ENCODE data around the gene PLXND1. TPM values are rescaled to one million over a fixed set of nuclear protein-coding genes. Genes with fewer than 3 reads are reported as not detected.
A peak's percentile ranks its signal among the peaks of the same experiment; 100 is the strongest.

PLXND1 gene
- total RNA-seq, 2 donors from 2014 or later = 73.1 to 83.2 TPM

GRCh38 chr3:129653019-129653418 lies 46.5 kb upstream of the PLXND1 start:
- Mint-ChIP-seq H3K4me1 (peaks cover 37% of the 10 kb centered on the region), H3K4me3 (no peak overlapping the region), H3K27me3 (ENCODE audit: insufficient read depth) (no peaks in the 10 kb centered on the region), H3K36me3 (ENCODE audit: low read depth) (peaks cover 18% of the 10 kb centered on the region), H3K9me3 (no peaks in the 10 kb centered on the region), H3K27ac (no peak overlapping the region)
- TF ChIP-seq CTCF (conservative IDR thresholded peaks at IDR 0.05) = no peak
- Histone ChIP-seq H3K9me3 (ENCODE audit: control insufficient read depth, low read length) (no peaks in the 10 kb centered on the region), H3K27me3 (ENCODE audit: control insufficient read depth, insufficient read depth, low read length, poor library complexity, severe bottlenecking) (no peaks in the 10 kb centered on the region), H3K4me3 (ENCODE audit: low read length) (no peak overlapping the region), H3K36me3 (ENCODE audit: control insufficient read depth, insufficient read depth, low read length) (peaks cover 20% of the 10 kb centered on the region), H3K9ac (ENCODE audit: extremely low read depth, low read length, poor library complexity, severe bottlenecking) (no peak overlapping the region), H3K4me1 (ENCODE audit: control insufficient read depth, insufficient read depth, low read length) (no peaks in the 10 kb centered on the region), H3K27ac (ENCODE audit: low read depth, low read length) (no peak overlapping the region)
- WGBS, 2 experiments (ENCODE audit: insufficient coverage in 1 of 2, insufficient read length in 1 of 2) = 85 to 100% methylated on average over 1 of the region's 1 CpG
- DNase-seq = no peak

GRCh38 chr3:129651435-129652202 lies 45.1 kb upstream of the PLXND1 start:
- H3K9me3 Mint-ChIP-seq = no peaks in the 10 kb centered on the region
- 74 to 86% methylated on average over 6 to 8 of the region's 8 CpGs for WGBS, 2 experiments (ENCODE audit: insufficient coverage in 1 of 2, insufficient read length in 1 of 2)
- TF ChIP-seq CTCF (conservative IDR thresholded peaks at IDR 0.05) = peak; percentile 40
- H3K9me3 ChIP-seq (ENCODE audit: control insufficient read depth, low read length) = no peaks in the 10 kb centered on the region
- peaks cover 31% of the 10 kb centered on the region for H3K4me1 Mint-ChIP-seq
- H3K4me3 ChIP-seq (ENCODE audit: low read length) = no peak overlapping the region
- H3K36me3 Mint-ChIP-seq (ENCODE audit: low read depth) = peaks cover 18% of the 10 kb centered on the region
- peak overlapping the region; percentile 70 for H3K27ac Mint-ChIP-seq
- peak; percentile 78 for DNase-seq
- peak overlapping the region; percentile 59 for H3K27ac ChIP-seq (ENCODE audit: low read depth, low read length)
- H3K27me3 ChIP-seq (ENCODE audit: control insufficient read depth, insufficient read depth, low read length, poor library complexity, severe bottlenecking) = no peaks in the 10 kb centered on the region
- H3K27me3 Mint-ChIP-seq (ENCODE audit: insufficient read depth) = no peaks in the 10 kb centered on the region
- no peak overlapping the region for H3K9ac ChIP-seq (ENCODE audit: extremely low read depth, low read length, poor library complexity, severe bottlenecking)
- no peak overlapping the region for H3K4me3 Mint-ChIP-seq
- H3K4me1 ChIP-seq (ENCODE audit: control insufficient read depth, insufficient read depth, low read length) = no peaks in the 10 kb centered on the region
- peaks cover 20% of the 10 kb centered on the region for H3K36me3 ChIP-seq (ENCODE audit: control insufficient read depth, insufficient read depth, low read length)

- H3K36me3 Mint-ChIP-seq (ENCODE audit: low read depth) = peaks cover 18% of the 10 kb centered on the region
- no peaks in the 10 kb centered on the region for H3K9me3 ChIP-seq (ENCODE audit: control insufficient read depth, low read length)
- H3K4me1 Mint-ChIP-seq = peaks cover 34% of the 10 kb centered on the region
- peak overlapping the region; percentile 56 for H3K27ac Mint-ChIP-seq
- H3K4me3 ChIP-seq (ENCODE audit: low read length) = no peak overlapping the region
- no peak overlapping the region for H3K4me3 Mint-ChIP-seq
- H3K9me3 Mint-ChIP-seq = peaks cover 3% of the 10 kb centered on the region
- peak; percentile 93 for DNase-seq
- H3K36me3 ChIP-seq (ENCODE audit: control insufficient read depth, insufficient read depth, low read length) = peaks cover 20% of the 10 kb centered on the region
- peak; percentile 86 for TF ChIP-seq CTCF (conservative IDR thresholded peaks at IDR 0.05)
- 30% methylated on average over 6 of the region's 7 CpGs; no CpG with 5 or more reads in 1 of the 2 experiments for WGBS, 2 experiments (ENCODE audit: insufficient coverage in 1 of 2, insufficient read length in 1 of 2)
- peaks cover 1% of the 10 kb centered on the region for H3K4me1 ChIP-seq (ENCODE audit: control insufficient read depth, insufficient read depth, low read length)
- no peaks in the 10 kb centered on the region for H3K27me3 Mint-ChIP-seq (ENCODE audit: insufficient read depth)
- no peak overlapping the region for H3K9ac ChIP-seq (ENCODE audit: extremely low read depth, low read length, poor library complexity, severe bottlenecking)
- H3K27ac ChIP-seq (ENCODE audit: low read depth, low read length) = no peak overlapping the region
- no peaks in the 10 kb centered on the region for H3K27me3 ChIP-seq (ENCODE audit: control insufficient read depth, insufficient read depth, low read length, poor library complexity, severe bottlenecking)
Observed at GRCh38 chr3:129650256-129650872, 43.9 kb upstream of the PLXND1 start.
